ENCODE measurements around the gene ZNF276. TPM values are rescaled to one million over a fixed set of nuclear protein-coding genes. Genes with fewer than 3 reads are reported as not detected.

Gene ZNF276
- total and polyA plus RNA-seq, 2 donors (not counting 1 experiment from before 2014, with no cell fraction given), result 82.7 to 110 TPM

DNA sequence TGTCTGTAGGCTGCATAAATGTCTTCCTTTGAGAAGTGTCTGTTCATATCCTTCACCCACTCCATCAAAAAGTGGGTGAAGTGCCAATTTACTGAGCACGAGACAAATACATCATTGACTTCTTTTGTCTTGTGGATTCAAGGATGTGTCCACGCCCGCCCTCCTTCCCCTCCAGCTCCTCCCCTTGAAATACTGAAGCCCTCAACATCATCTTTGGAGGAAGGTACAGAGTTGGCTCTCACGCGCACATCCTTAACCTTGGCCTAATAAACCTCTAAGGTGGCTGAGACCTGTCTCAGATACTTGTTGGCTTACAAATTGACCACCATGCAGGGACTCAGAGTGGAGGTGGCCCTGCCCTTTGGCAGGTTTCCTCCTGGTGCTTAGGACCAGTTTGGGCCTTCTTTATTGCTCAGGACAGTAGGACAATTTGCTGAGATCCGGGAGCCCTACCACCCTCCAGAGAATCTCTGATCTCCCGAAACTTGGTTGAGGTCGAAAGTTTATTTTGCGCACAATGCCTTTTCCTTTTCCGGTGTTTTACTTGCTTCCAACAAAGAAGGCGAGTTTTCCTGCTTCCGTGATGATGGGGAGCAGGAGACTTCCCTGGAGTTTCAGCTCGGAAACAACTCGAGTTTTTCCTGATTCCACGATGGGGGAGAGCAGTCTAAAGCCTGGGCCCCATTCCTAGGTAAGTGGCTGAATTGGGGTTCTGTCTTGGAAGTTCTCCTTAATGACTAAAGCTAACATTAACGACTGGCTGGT is 49.0 kb upstream of the ZNF276 start:
- TF ChIP-seq, protein P1, sequence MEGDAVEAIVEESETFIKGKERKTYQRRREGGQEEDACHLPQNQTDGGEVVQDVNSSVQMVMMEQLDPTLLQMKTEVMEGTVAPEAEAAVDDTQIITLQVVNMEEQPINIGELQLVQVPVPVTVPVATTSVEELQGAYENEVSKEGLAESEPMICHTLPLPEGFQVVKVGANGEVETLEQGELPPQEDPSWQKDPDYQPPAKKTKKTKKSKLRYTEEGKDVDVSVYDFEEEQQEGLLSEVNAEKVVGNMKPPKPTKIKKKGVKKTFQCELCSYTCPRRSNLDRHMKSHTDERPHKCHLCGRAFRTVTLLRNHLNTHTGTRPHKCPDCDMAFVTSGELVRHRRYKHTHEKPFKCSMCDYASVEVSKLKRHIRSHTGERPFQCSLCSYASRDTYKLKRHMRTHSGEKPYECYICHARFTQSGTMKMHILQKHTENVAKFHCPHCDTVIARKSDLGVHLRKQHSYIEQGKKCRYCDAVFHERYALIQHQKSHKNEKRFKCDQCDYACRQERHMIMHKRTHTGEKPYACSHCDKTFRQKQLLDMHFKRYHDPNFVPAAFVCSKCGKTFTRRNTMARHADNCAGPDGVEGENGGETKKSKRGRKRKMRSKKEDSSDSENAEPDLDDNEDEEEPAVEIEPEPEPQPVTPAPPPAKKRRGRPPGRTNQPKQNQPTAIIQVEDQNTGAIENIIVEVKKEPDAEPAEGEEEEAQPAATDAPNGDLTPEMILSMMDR (IDR thresholded peaks at IDR 0.05), result no peak
- TF ChIP-seq EZH2 (IDR thresholded peaks at IDR 0.05; ENCODE audit: borderline replicate concordance, insufficient read depth, low read depth, low read length, poor library complexity, severe bottlenecking), result no peak
- intact Hi-C loops (cut with micrococcal nuclease), result no loop called here
- POLR2A ChIA-PET, result no interaction called here
- no peak overlapping the region for H3K27ac ChIP-seq (ENCODE audit: low read length in 2 of 2)
- H3K9ac ChIP-seq (ENCODE audit: low read length), result no peak overlapping the region
- no peak overlapping the region for H2AFZ ChIP-seq (ENCODE audit: insufficient read depth, low read depth, low read length, poor library complexity, severe bottlenecking)
- Mint-ChIP-seq H3K27me3 (no peaks in the 10 kb centered on the region), H3K4me3 (no peak overlapping the region), H3K9me3 (ENCODE audit: insufficient read depth) (no peaks in the 10 kb centered on the region), H3K27ac (no peak overlapping the region), H3K4me1 (peaks cover 3% of the 10 kb centered on the region)
- no peak for DNase-seq
- WGBS (ENCODE audit: insufficient coverage), result 97% methylated on average over 12 of the region's 16 CpGs
- no peak overlapping the region for H3K4me2 ChIP-seq (replicated peaks; ENCODE audit: low read depth, low read length, poor library complexity, severe bottlenecking)
- H3K36me3 ChIP-seq (replicated peaks in 1 of 2; ENCODE audit: control extremely low read depth in 1 of 2, control insufficient read depth in 1 of 2, extremely low read depth in 1 of 2, insufficient read depth in 2 of 2, low read length in 1 of 2), result no peaks in the 10 kb centered on the region
- no peaks in the 10 kb centered on the region for H3K27me3 ChIP-seq (replicated peaks in 1 of 4; ENCODE audit: control extremely low read depth in 1 of 4, control insufficient read depth in 3 of 4, insufficient read depth in 4 of 4, low read length in 3 of 4)
- H3K4me1 ChIP-seq (ENCODE audit: control insufficient read depth in 2 of 2, insufficient read depth in 2 of 2, low read length in 2 of 2), result no peaks in the 10 kb centered on the region
- H3K79me2 ChIP-seq (ENCODE audit: control insufficient read depth, insufficient read depth, low read length), result no peaks in the 10 kb centered on the region
- ATAC-seq (ENCODE audit: low read depth), result no peak
- H3K4me3 ChIP-seq (ENCODE audit: control extremely low read depth in 1 of 5, extremely low read depth in 1 of 5, insufficient read depth in 1 of 5, low read depth in 2 of 5, low read length in 4 of 5), result no peak overlapping the region
- CTCF ChIA-PET, result no interaction called here
- no peaks in the 10 kb centered on the region for H4K20me1 ChIP-seq (ENCODE audit: control insufficient read depth, insufficient read depth, low read length, poor library complexity, severe bottlenecking)
- H3K9me3 ChIP-seq (ENCODE audit: control extremely low read depth in 1 of 3, control insufficient read depth in 2 of 3, insufficient read depth in 1 of 3, low read length in 2 of 3), result peaks cover 0 to 3% (median 0%) of the 10 kb centered on the region in 3 donors

DNA sequence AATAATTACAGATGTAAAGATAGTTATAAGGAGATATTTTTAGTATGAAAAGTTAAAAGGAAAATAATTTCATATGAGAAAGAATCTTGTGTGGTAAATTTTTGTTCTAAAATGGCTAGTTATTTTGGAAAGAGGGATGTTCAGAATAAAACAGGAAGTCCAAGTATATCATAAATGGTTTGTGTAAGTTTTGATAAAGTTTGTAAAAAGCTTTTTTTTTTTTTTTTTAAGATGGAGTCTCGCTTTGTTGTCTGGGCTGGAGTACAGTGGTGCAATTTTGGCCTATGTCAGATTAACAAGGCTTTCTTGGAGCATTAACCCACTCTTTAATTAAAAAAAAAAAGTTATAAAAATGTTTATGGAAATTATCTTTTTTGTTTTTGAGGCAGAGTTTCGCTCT is 43.1 kb upstream of the ZNF276 start:
- DNase-seq (no peak), ATAC-seq (ENCODE audit: low read depth) (no peak)
- Histone ChIP-seq H3K4me3 (ENCODE audit: control extremely low read depth in 1 of 5, extremely low read depth in 1 of 5, insufficient read depth in 1 of 5, low read depth in 2 of 5, low read length in 4 of 5) (no peak overlapping the region), H3K9me3 (ENCODE audit: control extremely low read depth in 1 of 3, control insufficient read depth in 2 of 3, insufficient read depth in 1 of 3, low read length in 2 of 3) (peaks cover 0 to 24% (median 3%) of the 10 kb centered on the region in 3 donors), H3K4me1 (ENCODE audit: control insufficient read depth in 2 of 2, insufficient read depth in 2 of 2, low read length in 2 of 2) (no peaks in the 10 kb centered on the region), H3K4me2 (replicated peaks; ENCODE audit: low read depth, low read length, poor library complexity, severe bottlenecking) (no peak overlapping the region), H2AFZ (ENCODE audit: insufficient read depth, low read depth, low read length, poor library complexity, severe bottlenecking) (no peak overlapping the region), H3K27ac (ENCODE audit: low read length in 2 of 2) (no peak overlapping the region), H3K27me3 (replicated peaks in 1 of 4; ENCODE audit: control extremely low read depth in 1 of 4, control insufficient read depth in 3 of 4, insufficient read depth in 4 of 4, low read length in 3 of 4) (no peaks in the 10 kb centered on the region), H4K20me1 (ENCODE audit: control insufficient read depth, insufficient read depth, low read length, poor library complexity, severe bottlenecking) (no peaks in the 10 kb centered on the region), H3K9ac (ENCODE audit: low read length) (no peak overlapping the region), H3K79me2 (ENCODE audit: control insufficient read depth, insufficient read depth, low read length) (no peaks in the 10 kb centered on the region), H3K36me3 (replicated peaks in 1 of 2; ENCODE audit: control extremely low read depth in 1 of 2, control insufficient read depth in 1 of 2, extremely low read depth in 1 of 2, insufficient read depth in 2 of 2, low read length in 1 of 2) (no peaks in the 10 kb centered on the region)
- Mint-ChIP-seq H3K9me3 (ENCODE audit: insufficient read depth) (no peaks in the 10 kb centered on the region), H3K4me3 (no peak overlapping the region), H3K27ac (no peak overlapping the region), H3K4me1 (no peaks in the 10 kb centered on the region), H3K27me3 (no peaks in the 10 kb centered on the region)
- intact Hi-C loops (cut with micrococcal nuclease), result no loop called here
- POLR2A ChIA-PET, result no interaction called here
- TF ChIP-seq, protein P1 (IDR thresholded peaks at IDR 0.05), result no peak
- CTCF ChIA-PET, result no interaction called here
- 100% methylated on average over 1 of the region's 2 CpGs for WGBS (ENCODE audit: insufficient coverage)

Measured in B cell (primary cell).